Right forelimb (tissue), 1 donor: ENCODE results near the gene CTNNBL1.

ENCODE experiments used
- DNase-seq: peaks from one replicate; pipeline ENCODE4 v3.0.0-alpha.2; 2018

Gene CTNNBL1

GRCh38 chr20:37903317-37904007 is 209.6 kb downstream of the CTNNBL1 start:
- no peak for DNase-seq

DNA sequence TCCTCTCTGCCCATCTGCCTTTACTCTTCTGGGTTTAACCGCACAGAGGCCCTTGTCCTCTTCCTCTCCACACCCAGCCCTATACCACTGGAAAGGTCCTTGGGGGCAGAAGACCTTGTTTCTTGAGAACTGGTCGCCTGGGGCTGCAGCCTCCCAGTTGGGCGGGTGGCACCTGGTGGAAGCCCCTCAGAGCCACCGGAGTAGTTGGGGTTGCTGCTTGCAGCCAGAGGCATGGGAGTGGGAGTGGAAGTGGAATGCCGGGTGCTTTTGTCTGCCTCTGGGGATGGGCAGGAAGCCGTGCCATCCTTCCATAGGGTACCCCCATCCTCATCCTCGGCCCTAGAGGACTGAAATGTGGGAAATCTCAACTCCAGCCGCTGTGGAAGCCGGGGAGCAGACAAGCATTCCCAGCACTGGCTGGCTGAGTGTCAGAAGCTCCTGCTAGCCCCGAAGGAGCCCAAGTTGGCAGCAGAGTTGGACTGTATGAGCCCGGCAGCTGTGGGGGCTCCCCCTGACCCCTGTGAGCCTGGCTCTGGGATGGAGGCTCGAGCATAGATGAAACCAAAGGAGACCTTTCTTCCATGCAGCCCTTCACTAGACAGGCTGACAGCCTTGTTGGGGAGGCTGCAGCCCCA is 210.3 kb downstream of the CTNNBL1 start:
- no peak for DNase-seq

- no peak for DNase-seq
Observed at GRCh38 chr20:37904845-37905373, 211.1 kb downstream of the CTNNBL1 start.

DNA sequence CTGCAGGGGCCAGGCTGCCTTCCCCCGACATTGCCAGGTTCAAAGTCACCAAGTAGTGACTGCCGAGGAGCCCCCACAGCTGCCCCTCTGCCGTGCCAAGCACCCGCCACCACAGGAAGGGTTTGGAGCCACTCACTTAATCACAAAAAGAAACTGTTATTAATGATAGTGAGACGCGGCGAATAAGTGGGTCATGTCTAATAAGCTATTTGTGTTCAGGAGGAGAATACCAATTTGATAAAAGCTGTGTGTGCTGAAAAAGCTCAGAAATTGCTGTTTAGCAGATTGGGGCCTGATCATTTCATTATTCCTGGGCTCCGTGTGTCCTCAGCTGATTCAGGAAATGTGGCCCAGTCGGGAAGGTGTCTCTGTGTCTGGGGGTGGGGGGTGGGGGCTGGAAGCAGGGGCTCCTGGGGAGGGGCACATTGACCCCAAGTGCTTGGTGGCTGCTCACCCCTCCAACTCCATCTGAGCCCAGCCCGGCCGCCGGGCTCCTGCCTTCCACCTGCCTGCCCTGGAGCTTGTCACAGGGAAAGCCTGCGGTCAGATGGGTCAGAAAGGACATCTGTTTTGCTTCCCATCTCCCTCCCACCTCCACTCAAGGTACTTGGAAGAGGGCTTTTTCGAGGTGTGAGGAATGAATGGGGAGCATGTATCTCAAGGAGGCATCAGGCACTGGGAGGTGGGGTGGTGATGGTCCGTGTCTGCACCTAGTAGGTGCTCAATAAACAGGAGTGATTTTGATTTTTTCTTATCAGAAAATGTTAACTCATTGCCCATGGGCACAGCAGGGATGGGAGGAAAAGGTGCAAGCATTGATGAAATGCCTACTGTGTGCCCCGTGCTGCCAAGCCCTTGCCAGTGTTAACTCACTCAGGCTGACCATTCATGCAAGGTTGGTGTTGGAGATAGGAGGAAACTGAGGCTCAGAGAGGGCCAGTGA is 212.1 kb downstream of the CTNNBL1 start:
- no peak for DNase-seq

DNA sequence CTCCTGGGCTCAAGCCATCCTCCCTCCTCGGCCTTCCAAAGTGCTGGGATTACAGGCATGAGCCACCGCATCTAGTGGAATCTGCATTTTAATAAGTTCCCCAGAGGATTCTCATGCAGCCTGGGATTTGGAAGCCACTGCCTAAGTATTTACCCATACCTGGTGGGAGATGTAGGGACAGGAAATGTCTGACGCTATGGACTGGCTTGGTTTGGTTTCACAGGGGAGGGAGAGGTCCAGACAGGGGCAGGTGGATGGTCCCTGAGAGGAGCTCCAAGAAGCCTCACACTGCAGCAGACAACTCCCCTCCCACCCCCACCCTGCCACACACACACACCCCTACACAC is 213.5 kb downstream of the CTNNBL1 start:
- no peak for DNase-seq

DNA sequence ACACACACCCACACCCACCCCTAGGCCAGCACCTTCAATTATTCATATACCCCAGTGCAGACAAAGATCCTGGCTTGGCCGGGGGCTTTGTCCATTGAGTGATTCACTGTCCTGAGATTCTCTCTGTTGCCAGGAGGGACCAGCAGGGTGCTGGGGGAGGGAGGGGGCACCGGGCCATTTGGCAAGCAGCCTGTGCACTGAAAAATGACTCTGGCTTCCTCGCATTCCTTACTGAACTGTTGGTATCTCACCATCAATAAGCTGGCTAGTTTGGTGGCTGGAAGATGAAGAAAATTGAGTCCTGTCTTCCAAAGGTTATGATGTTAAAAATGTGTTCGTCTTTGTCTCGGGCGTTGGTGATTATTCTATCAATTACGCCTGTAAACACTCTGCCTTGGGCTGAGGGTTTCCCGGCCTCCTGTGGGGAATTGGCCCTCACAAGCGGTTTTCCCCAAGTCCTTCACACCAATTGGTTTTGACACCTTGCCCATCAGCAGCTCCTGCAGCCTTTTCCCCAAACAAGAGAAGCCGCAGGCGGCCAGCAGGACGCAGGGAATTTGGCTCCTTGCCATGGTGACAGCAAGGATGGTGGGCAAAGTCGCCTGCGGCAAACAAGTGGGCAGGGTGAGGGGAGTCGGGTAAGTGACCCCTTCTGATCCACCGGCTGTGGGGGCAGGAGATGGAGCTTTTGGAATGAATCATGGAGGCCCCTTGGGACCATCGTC is 214.0 kb downstream of the CTNNBL1 start:
- no peak for DNase-seq

DNA sequence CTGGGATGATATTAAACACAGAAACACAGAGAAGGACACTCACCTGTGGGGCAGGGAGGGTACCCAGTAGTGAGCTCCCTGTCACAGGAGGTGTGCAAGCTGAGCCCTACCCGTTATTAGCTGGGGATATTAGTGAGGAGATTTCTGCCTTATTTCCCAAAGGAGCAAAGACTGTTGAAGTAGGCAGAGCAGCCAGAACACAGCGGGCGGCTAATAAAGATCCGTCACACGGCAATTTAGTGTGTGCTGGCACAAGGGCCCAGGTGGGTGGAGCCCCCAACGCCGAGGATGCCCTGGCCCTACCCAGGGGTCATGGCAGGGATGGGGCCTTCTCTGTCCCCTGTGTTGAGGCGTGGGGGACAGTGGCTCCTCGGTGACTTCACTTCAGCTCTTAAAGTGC is 217.4 kb downstream of the CTNNBL1 start:
- DNase-seq: no peak

- peak; percentile 80 for DNase-seq
Observed at GRCh38 chr20:37911838-37912281, 218.0 kb downstream of the CTNNBL1 start.

GRCh38 chr20:37912874-37913273 is 219.0 kb downstream of the CTNNBL1 start:
- DNase-seq: no peak

DNA sequence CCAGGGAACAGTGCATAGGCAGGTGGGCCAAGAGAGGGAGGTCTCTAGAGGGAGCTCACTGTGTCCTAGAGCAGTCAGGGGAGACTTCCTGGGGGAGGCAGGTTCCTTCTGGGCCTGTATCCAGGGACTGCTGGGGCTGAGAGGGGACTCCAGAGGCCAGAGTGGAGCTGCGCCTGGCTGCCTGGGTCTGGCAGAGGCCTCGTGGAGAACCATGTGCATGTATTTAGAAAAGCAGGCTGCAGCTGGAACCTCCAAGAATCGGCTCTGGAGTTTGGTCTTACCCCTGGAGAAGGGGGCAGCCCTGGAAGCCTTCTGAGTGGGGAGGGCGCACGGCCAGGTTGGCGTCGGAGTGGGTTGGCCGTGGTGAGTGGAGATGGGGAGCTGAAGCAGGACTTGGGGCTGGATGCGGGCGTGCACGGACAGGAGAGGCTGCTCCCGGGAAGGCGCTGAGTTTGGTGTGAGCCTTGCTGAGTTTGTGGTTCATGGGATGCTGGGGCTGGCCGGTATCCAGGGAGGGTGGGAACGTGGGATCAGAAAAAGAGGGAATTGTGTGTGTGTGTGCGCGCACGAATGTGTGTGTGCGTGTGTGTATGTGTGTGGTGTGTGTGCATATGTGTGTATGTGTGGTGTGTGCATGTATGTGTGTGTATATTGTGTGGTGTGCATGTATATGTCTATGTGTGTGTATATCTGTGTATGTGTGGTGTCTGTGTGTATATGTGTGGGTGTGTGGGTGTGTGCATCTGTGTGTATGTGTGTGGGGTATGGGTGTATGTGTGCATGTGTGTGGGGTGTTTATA is 219.9 kb downstream of the CTNNBL1 start:
- DNase-seq: peak; percentile 57

GRCh38 chr20:37914367-37914671 is 220.5 kb downstream of the CTNNBL1 start:
- no peak for DNase-seq

DNA sequence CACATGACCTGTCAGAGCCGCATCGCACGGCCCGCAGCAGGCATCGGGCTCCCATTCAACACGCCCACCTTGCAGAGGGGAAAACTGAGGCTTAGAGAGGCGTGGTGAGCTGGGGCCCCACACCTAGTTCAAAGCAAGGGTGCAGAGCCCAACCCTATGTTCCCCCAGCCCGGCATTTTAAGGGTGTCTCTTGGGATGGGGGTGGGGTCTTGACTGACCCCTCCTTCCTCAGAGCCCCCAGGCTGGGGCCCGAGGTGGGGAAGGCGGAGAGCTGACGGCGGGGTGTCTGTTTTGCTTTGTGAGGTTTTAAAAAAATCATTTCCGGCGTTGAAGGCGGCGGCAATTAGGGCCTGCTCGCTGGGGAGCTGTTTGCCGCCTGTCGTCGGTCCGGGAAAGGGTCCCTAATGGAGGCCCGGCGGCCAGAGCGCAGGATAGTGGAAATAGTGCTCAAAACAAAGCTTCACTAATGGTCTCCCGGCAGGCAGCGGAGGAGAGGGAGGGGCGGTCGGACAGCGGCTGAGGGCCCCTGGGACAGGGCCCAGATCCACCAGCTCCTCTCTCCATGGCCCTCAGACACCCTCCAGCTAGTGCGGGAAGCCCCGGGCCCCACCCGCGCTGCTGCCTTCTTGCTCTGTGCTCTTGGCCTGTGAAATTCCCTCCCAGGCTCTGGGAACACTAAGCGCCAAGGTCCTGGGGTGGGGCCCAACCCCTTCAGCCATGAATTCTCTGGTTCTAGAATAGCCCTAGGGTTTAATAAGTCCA is 221.0 kb downstream of the CTNNBL1 start:
- peak; percentile 60 for DNase-seq

GRCh38 chr20:37915434-37915787 is 221.6 kb downstream of the CTNNBL1 start:
- no peak for DNase-seq

DNA sequence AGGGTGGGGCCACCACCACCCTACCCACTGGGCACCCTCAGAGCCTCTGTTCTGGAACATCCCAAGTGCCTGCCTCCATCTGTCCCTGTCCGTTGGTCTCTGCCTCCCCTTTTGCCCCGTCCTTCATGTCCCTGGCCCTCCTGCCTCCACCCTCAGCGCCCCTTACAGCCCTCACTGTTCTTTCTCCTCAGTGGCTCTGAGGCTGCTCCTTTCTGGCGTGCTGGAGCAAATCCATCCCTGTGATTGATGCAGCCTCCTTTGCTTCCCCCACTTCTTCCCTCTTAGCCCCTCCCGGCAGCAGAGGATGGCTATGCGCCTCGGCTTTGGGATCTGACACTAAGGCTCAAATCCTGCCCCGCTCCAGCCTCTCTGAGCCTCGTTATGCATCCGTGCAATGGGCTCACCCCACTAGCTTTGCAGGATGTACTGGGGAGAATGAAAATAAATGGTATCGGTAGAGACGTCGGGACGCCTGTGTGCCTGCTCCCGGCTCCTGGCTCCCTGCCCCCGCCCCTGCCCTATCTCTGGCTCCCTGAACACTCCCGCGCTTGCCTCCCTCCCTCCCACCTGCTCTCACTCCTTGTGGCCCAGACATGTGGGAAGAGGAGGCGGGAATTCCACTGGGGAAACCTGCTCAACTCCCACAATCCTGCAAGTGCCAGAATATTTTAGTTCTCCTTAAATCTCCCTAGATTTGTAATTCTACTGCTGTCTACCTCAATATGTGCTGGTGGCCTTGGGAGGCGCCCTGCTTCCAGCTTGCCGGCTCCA is 222.2 kb downstream of the CTNNBL1 start:
- DNase-seq: no peak

DNA sequence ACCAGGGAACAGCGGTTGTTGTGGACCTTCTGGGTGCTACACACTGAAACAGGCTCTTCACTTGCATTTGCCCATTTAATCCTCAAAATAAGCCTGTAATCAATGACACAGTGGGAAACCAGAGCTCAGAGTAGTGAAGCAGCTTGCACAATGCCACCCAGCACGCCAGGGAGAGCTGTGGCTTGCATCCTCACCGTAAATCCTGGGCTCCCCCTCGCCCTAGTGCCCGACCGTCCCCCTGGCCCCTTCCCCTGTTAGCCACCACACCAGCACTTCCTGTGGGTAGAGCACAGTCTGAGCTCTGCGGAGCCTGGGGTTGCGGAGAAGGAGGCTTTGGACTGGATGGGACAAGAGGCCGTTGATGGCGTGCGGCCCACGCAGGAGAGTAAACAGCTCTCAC is 223.6 kb downstream of the CTNNBL1 start:
- DNase-seq: no peak

- no peak for DNase-seq
Observed at GRCh38 chr20:37918035-37918434, 224.2 kb downstream of the CTNNBL1 start.

GRCh38 chr20:37919389-37920040 is 225.7 kb downstream of the CTNNBL1 start:
- no peak for DNase-seq

- no peak for DNase-seq
Observed at GRCh38 chr20:37920270-37920669, 226.4 kb downstream of the CTNNBL1 start.

DNA sequence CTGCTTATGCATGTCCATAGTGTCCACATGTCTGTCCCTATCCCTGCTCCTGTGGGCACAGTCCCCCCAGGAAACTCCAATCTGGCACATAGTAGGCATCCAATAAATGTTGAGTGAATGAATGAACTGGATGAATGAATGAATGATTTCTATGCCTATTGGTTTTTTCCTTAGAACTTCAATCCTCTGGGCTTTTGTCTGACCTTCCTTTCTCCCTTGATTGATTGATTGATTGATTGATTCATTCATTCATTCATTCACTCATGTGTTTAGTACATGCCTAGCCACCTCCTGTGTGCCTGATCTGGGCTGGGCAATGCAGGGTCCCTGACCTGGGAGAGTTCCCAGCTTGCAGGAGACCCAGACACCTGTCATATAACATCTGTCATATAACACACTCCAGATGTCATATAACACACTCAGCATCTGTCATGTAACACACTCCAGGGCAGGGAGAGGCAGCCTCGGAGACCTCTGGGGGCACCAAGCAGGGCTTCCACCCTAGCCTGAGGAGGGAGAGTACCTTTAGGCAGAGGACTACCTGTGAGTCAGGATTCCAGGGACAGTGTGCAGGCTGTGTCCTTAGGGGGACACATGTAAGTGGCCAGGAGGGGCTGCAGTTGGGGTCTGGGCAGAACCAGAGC is 227.0 kb downstream of the CTNNBL1 start:
- no peak for DNase-seq
